Natural killer cell treated with Interleukin-12 subunit alpha and Interleukin-12 subunit beta and Interleukin-15 and Interleukin-18, amount 100 ng/mL, for 72 hours (primary cell): ENCODE data around the gene AP3S2. TPM values are rescaled to one million over a fixed set of nuclear protein-coding genes. Genes with fewer than 3 reads are reported as not detected.
"Not testable (repeated sequence)": the region's sequence is repeated elsewhere in the genome, so short reads cannot be mapped to it uniquely, and the experiment has no call there.

Source experiments
- ATAC-seq, 2 donors: fragments of 150-1000 bp; cut with Tn5 transposase in 1 of 2; sonication (Bioruptor Pico), chemical (Tn5 transposase) in 1 of 2; 2 replicates each; pipeline ENCODE4 v1.10.0; 2021
- DNase-seq: peaks from one replicate; pipeline ENCODE4 v3.0.0; 2022; ENCODE audit warnings: low spot score
- H3K27ac Mint-ChIP-seq, 2 donors: 1 replicate in 1 of 2; 2 replicates in 1 of 2; pipeline ENCODE4 v1.8.0; 2022; ENCODE audit warnings: mixed read lengths in 2 of 2, mild to moderate bottlenecking in 1 of 2, moderate library complexity in 1 of 2
- H3K27me3 Mint-ChIP-seq, 2 donors: 1 replicate in 1 of 2; 2 replicates in 1 of 2; pipeline ENCODE4 v1.8.0; 2022; ENCODE audit warnings: mixed read lengths in 2 of 2
- H3K36me3 Mint-ChIP-seq: one replicate; pipeline ENCODE4 v1.8.0; 2022; ENCODE audit warnings: mixed read lengths
- H3K4me1 Mint-ChIP-seq, 2 donors: 1 replicate in 1 of 2; 2 replicates in 1 of 2; pipeline ENCODE4 v1.8.0; 2022; ENCODE audit warnings: low read depth in 2 of 2, mixed read lengths in 2 of 2, mild to moderate bottlenecking in 1 of 2
- H3K4me3 Mint-ChIP-seq: one replicate; pipeline ENCODE4 v1.8.0; 2022; ENCODE audit warnings: mixed read lengths
- H3K9me3 Mint-ChIP-seq: 2 replicates; pipeline ENCODE4 v1.8.0; 2022; ENCODE audit warnings: mixed read lengths
- total RNA-seq, 2 donors: library from RNA; stranded (reverse); gene quantifications; one replicate each; pipeline ENCODE4 v1.2.3, GENCODE V29; 2022

The AP3S2 gene
- total RNA-seq, 2 donors from 2014 or later: 29.0 to 34.4 TPM

- H3K27me3 Mint-ChIP-seq: no peaks in the 10 kb centered on the region
- ATAC-seq (no peak), DNase-seq (no peak)
- no peaks in the 10 kb centered on the region for H3K9me3 Mint-ChIP-seq
- H3K36me3 Mint-ChIP-seq: no peaks in the 10 kb centered on the region
- H3K27ac Mint-ChIP-seq: no peak overlapping the region
- peaks cover 4 to 9% of the 10 kb centered on the region in 2 donors for H3K4me1 Mint-ChIP-seq
- no peak overlapping the region for H3K4me3 Mint-ChIP-seq
These were observed 48.4 kb downstream of the AP3S2 start for GRCh38 chr15:89845305-89845893.

GRCh38 chr15:89841962-89842361 lies 51.8 kb downstream of the AP3S2 start:
- DNase-seq (no peak), ATAC-seq (no peak)
- Mint-ChIP-seq H3K4me3 (no peak overlapping the region), H3K36me3 (no peaks in the 10 kb centered on the region), H3K27ac (peak overlapping the region in 1 of 2 donors; percentile 8), H3K27me3 (no peaks in the 10 kb centered on the region), H3K9me3 (no peaks in the 10 kb centered on the region), H3K4me1 (peaks cover 5 to 17% of the 10 kb centered on the region in 2 donors)

- Mint-ChIP-seq H3K4me1 (peaks cover 5 to 17% of the 10 kb centered on the region in 2 donors), H3K4me3 (no peak overlapping the region), H3K36me3 (peaks cover under 1% of the 10 kb centered on the region), H3K9me3 (no peaks in the 10 kb centered on the region), H3K27ac (no peak overlapping the region), H3K27me3 (no peaks in the 10 kb centered on the region)
- DNase-seq (no peak), ATAC-seq (no peak)
These were observed 52.5 kb downstream of the AP3S2 start for GRCh38 chr15:89841306-89841705.

GRCh38 chr15:89839167-89839810 lies 54.5 kb downstream of the AP3S2 start:
- ATAC-seq: no peak
- no peak for DNase-seq
- peaks cover 5 to 13% of the 10 kb centered on the region in 2 donors for H3K4me1 Mint-ChIP-seq
- no peaks in the 10 kb centered on the region for H3K9me3 Mint-ChIP-seq
- H3K27me3 Mint-ChIP-seq: no peaks in the 10 kb centered on the region
- H3K4me3 Mint-ChIP-seq: no peak overlapping the region
- H3K27ac Mint-ChIP-seq: no peak overlapping the region
- H3K36me3 Mint-ChIP-seq: peaks cover 7% of the 10 kb centered on the region

- no peaks in the 10 kb centered on the region for H3K9me3 Mint-ChIP-seq
- no peak for DNase-seq
- peaks cover 7% of the 10 kb centered on the region for H3K36me3 Mint-ChIP-seq
- H3K4me3 Mint-ChIP-seq: no peak overlapping the region
- H3K27ac Mint-ChIP-seq: no peak overlapping the region
- no peak for ATAC-seq
- H3K4me1 Mint-ChIP-seq: peaks cover 5 to 13% of the 10 kb centered on the region in 2 donors
- H3K27me3 Mint-ChIP-seq: no peaks in the 10 kb centered on the region
These were observed 56.0 kb downstream of the AP3S2 start for GRCh38 chr15:89837830-89838178.

GRCh38 chr15:89837134-89837829 lies 56.5 kb downstream of the AP3S2 start:
- Mint-ChIP-seq H3K4me1 (peaks cover 5 to 13% of the 10 kb centered on the region in 2 donors), H3K4me3 (no peak overlapping the region), H3K27me3 (no peaks in the 10 kb centered on the region), H3K9me3 (no peaks in the 10 kb centered on the region), H3K36me3 (peaks cover 7% of the 10 kb centered on the region), H3K27ac (peak overlapping the region in 1 of 2 donors; percentile 63)
- no peak for DNase-seq
- peak in 1 of 2 donors; percentile 56 for ATAC-seq

GRCh38 chr15:89836267-89837133 lies 57.3 kb downstream of the AP3S2 start:
- H3K27ac Mint-ChIP-seq: peak overlapping the region in 1 of 2 donors; percentile 63
- H3K4me1 Mint-ChIP-seq: peaks cover 5 to 8% of the 10 kb centered on the region in 2 donors
- no peak overlapping the region for H3K4me3 Mint-ChIP-seq
- ATAC-seq (no peak), DNase-seq (no peak)
- H3K9me3 Mint-ChIP-seq: no peaks in the 10 kb centered on the region
- peaks cover 7% of the 10 kb centered on the region for H3K36me3 Mint-ChIP-seq
- H3K27me3 Mint-ChIP-seq: no peaks in the 10 kb centered on the region

GRCh38 chr15:89835176-89835564 lies 58.6 kb downstream of the AP3S2 start:
- Mint-ChIP-seq H3K36me3 (peaks cover 7% of the 10 kb centered on the region), H3K4me1 (peaks cover 5 to 11% of the 10 kb centered on the region in 2 donors), H3K27me3 (no peaks in the 10 kb centered on the region), H3K27ac (no peak overlapping the region), H3K4me3 (no peak overlapping the region), H3K9me3 (no peaks in the 10 kb centered on the region)
- DNase-seq (no peak), ATAC-seq (no peak)

GRCh38 chr15:89834465-89835175 lies 59.2 kb downstream of the AP3S2 start:
- not testable (repeated sequence) for H3K36me3 Mint-ChIP-seq, DNase-seq, ATAC-seq, H3K9me3 Mint-ChIP-seq, H3K4me3 Mint-ChIP-seq, H3K27ac Mint-ChIP-seq, H3K27me3 Mint-ChIP-seq
- peaks cover 5 to 12% of the 10 kb centered on the region in 2 donors for H3K4me1 Mint-ChIP-seq

- no peaks in the 10 kb centered on the region for H3K9me3 Mint-ChIP-seq
- H3K27me3 Mint-ChIP-seq: no peaks in the 10 kb centered on the region
- DNase-seq (no peak), ATAC-seq (no peak)
- no peak overlapping the region for H3K27ac Mint-ChIP-seq
- H3K36me3 Mint-ChIP-seq: peaks cover 7% of the 10 kb centered on the region
- H3K4me3 Mint-ChIP-seq: no peak overlapping the region
- peaks cover 5 to 12% of the 10 kb centered on the region in 2 donors for H3K4me1 Mint-ChIP-seq
These were observed 59.8 kb downstream of the AP3S2 start for GRCh38 chr15:89833966-89834365.

- no peaks in the 10 kb centered on the region for H3K9me3 Mint-ChIP-seq
- no peak overlapping the region for H3K27ac Mint-ChIP-seq
- no peak for ATAC-seq
- no peak for DNase-seq
- no peaks in the 10 kb centered on the region for H3K27me3 Mint-ChIP-seq
- no peak overlapping the region for H3K4me3 Mint-ChIP-seq
- H3K4me1 Mint-ChIP-seq: peaks cover 0 to 8% of the 10 kb centered on the region in 2 donors
- H3K36me3 Mint-ChIP-seq: peaks cover 4% of the 10 kb centered on the region
These were observed 63.2 kb downstream of the AP3S2 start for GRCh38 chr15:89830639-89831038.

GRCh38 chr15:89829616-89830440 lies 64.0 kb downstream of the AP3S2 start:
- Mint-ChIP-seq H3K4me3 (no peak overlapping the region), H3K9me3 (no peaks in the 10 kb centered on the region), H3K27ac (no peak overlapping the region), H3K27me3 (no peaks in the 10 kb centered on the region), H3K4me1 (peaks cover 0 to 8% of the 10 kb centered on the region in 2 donors), H3K36me3 (no peaks in the 10 kb centered on the region)
- DNase-seq (no peak), ATAC-seq (peak in 1 of 2 donors; percentile 3)
